Liver (tissue), 3 donors: ENCODE data around the gene CCM2.

Experiments
- ATF3 ChIP-seq: IDR thresholded peaks from 2 replicates; pipeline ENCODE4 v1.6.1; 2016; ENCODE audit warnings: antibody characterized with exemption
- CTCF ChIP-seq: fragments of 150-350 bp; IDR thresholded peaks from 2 replicates; pipeline ENCODE4 v1.5.1; 2017; ENCODE audit warnings: improper control_type of control experiment, low read depth, low read length; ENCODE audit not compliant: missing input control
- YY1 ChIP-seq: IDR thresholded peaks from 2 replicates; pipeline ENCODE4 v1.6.1; 2016; ENCODE audit warnings: antibody characterized with exemption, mild to moderate bottlenecking
- donor health status: healthy.
- donor health status: healthy.

- no peak for TF ChIP-seq CTCF
- no peak for TF ChIP-seq YY1
- no peak for TF ChIP-seq ATF3
Observed at GRCh38 chr7:44989132-44989531, 10.9 kb upstream of the CCM2 start.
